ENCODE measurements around the gene STK38L.

DNA sequence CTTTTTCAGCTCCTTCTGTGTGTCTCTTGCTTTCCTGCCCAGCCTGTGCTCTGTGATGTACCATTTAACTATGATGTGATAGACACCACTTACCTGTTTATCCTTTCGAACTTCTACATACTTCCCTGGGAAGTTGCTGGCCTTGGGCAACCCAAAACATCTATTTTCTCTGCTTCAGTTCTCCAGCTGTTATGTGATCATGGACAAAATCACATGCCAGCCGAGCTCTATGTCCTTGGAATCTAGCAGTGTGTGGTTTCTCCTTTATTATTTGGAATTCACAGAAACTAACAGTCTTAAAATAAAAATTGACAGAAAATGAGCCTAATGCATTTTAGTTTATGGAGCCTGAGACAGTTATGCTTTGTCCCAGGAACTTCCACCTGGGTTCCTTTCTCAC is 111.4 kb downstream of the STK38L start:
- TF ChIP-seq EZH2 (IDR thresholded peaks at IDR 0.05; ENCODE audit: insufficient read depth, poor library complexity, severe bottlenecking) (no peak), EZH2phosphoT487 (IDR thresholded peaks at IDR 0.05; ENCODE audit: insufficient read depth, low read depth) (no peak)

Data from GM23248 (cell line).